HG02623 (cell line): ENCODE data around the gene BMPR1A.
"Not testable (repeated sequence)": the region's sequence is repeated elsewhere in the genome, so short reads cannot be mapped to it uniquely, and the experiment has no call there.

Source experiments
- ATAC-seq: cut with Tn5 transposase; IDR thresholded peaks from one replicate; pipeline ENCODE4 v1.9.1; 2021; ENCODE audit warnings: moderate library complexity; ENCODE audit not compliant: unreplicated experiment

The BMPR1A gene

DNA sequence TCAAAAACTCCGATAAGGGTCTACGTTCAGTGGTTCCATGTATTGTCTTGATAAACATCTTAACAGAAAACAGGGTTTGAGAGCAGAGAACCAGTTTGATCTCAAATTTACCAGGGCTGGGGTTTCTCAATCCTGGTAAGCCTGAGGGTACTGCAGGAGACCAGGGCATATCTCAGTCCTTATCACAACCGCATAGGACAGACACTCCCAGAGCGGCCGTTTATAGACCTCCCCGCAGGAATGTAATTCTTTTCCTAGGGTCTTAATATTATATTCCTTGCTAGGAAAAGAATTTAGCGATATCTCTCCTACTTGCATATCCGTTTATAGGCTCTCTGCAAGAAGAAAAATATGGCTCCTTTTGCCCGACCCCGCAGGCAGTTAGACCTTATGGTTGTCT, 196.3 kb downstream of the BMPR1A start:
- not testable (repeated sequence) for ATAC-seq

DNA sequence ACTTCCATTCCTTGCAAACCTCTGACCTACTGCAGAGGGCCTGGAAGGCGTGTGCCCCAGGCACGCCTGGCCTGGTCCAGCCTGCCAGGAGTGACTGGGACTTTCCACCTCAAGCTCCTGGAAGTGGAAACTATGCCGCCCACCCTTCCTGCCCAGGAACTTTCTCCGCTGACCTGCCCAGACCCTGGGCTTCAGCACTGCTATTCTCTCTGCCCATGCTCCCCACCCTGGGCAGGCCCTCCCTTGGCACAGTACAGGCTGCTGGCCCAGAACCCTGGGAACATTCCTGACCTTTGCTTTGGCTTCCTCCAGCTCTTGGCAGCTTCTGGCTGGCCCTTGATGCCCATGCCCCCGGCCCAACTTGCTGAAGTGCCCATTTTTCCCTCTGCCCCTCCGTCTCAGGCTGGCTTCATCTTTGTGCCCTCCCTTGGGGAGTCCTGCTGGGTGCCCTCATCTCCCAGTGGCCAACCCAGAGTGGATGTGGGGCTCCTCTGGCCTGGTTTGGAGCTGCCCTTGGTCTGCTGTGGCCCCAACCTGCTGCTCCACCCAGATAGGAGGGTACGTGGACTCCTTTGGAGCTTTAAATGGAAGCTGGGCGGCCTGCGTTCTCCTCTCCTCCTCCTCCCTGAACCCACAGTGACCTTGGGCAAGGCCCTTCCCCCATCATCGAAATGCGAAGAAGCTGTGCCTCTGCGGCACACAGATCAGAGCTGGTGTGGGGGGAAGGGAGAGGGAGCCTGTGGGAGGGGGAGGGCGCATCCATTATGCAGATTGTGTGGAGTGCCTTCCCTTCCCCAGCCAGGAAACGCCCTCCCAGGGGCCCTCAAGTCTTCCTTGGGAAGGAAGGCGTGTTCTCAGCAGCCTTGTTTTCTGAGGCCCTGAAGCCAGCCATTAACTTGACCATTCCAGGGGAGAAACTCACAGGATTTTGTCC, 197.6 kb downstream of the BMPR1A start:
- ATAC-seq = no peak

DNA sequence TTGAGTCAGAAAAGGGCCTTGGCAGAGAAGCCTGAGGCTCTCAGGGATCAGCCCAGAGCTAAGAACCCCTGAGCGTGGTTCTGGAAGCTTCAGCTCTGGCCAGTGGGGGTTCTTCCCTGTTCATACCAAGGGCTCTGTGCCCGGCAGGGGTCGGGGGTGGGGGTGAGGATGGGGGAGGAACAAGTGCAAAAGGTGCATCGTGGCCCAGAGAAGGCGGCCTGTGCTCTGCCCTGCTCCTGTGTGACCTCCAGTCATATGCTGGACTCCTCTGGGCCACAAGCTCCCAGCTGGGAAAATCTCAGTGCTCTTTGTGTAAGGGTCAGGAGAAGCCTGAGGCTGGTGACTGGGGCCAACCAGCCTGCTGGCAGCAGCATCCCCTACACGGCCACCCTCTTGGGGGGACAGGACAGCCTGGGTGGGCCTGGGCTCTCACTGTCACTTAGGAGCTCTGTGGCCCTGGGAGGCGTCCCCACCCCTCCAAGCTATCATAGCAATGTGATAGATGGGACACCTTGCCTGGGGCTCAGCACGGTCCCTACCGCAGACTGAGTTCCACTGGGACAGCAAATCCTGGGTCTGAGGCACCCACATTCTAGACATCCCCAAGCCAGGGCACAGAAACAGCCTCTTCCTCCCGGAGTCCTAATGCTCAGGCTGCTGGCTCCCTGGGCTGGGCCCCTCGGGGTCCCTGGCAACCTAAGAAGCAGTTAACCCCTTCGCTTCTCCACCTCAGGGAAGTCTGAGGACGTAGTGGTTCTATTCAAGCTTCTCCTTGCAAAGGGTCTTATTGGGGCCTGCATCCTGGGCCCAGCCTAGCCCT, 198.5 kb downstream of the BMPR1A start:
- no peak for ATAC-seq

DNA sequence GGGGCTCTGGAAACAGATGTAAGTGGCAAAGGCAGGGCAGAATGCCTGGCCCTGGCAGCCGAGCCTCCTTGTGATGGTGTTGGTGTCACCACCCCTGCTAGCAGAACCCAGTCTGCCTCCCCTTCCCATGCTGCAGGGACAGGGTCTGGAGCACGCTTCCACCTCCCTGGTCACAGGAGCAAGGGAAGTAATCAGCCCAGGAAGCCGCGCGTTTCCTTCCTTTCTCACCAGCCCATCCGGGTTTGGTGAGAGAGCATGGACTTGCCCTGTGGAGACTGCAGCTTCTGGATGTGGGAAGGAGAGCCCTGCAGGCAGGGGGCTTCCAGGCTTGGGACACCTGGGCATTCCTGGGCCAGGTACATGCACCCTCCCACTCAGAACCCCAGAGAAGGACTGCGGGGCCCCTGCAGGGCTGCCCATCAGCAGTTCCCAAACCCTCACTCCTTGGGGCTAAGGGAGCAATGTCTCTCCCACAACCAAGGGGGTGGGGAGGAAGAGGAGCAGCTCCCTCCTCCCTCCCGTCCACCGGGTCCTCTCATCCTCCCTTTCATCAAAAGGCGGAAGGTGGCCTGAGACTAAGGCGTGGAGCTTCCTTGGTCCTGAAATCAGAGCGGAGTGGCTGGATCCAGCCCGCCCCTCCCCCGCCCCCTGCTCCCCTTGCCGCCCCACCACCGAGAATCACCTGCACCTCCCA, 199.2 kb downstream of the BMPR1A start:
- no peak for ATAC-seq

DNA sequence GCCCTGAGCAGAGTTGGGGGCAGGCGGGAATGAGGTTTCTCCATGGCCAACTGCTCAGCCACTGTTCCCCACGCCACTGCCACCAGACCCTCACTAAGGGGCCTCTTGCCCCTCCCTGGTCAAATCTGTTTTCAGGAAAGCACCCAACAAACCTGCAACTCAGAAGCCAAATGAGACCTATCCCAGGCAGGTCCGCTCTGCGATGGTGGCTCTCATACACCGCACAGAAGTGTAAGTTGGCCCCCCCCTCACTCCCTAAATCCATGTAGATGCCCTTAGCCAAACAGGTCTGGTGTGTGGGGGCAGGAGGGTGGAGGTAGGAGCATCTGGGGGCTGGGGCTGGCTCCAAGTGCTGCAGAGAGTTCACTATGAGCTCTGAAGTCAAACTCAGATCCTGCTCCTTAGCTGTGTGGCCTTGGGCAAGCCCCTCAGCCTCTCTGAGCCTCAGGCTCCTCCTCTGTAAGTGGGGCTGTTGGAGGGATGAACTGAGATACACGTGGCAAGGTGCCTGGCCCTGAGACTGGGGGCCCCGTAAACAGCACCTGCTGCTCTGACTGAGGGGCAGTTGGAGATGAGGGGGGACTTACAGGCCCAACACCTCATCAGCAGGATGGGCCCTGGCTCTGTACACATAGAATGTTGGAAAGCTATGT, 199.9 kb downstream of the BMPR1A start:
- no peak for ATAC-seq

DNA sequence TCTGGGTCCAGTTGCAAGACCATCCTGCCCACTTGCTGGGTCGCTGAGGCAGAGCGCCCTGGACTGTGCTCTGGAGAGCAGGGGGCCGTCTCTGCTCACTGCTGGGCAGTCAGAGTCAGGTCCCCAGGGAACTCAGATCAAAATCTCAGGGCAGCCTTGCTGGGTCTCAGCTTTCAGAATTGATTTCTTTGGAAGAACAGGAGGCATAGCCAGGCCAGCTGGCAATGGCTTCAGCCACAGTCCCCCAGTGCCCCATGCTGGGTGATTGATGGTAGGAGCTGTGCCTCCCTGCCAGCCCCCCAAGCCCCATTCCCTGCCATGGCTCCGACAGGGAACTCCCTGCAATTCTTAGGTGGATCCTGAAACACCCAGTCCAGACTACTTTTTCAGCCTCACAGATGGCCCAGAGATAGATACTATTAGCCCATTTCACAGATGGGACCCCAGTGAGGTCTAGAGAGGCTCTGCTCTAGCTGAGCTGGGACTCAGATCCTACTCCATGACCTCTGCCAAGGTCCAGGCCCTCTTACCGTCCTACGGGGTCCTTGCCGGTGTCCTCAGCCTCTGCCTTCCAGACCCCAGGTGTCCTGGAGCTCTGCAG, 200.5 kb downstream of the BMPR1A start:
- no peak for ATAC-seq

DNA sequence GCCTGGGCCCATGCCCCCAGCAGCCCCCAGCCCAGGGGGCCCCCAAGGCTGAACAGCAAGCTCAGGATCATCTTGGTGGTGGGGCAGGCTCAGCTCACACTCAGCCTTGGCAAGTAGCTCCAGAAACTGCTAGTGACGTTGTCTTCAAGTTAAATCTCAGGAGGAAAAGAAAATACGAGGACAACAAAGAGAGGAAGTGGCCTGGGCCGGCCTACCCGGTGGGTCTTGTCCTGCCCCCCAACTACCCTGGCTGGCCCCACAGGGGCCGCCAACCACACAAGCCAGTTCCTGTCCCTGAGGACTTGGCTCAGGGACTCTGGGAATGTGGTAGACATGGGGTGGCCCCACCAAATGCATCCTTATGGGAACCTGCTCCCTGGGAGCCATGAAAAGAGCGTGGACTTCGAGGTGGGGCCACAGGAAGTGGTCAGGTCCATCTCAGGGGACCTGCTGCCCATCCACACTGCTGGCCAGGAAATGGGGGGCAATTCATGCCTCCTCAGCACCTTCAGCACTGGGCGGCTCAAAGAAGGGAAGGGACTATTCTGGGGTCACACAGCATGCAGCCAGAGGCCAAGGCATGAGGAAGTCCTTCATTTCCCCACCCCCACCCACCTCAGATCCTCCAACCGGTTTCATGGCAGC, 201.2 kb downstream of the BMPR1A start, which contains the start of gene MMRN2:
TSS of gene MMRN2 (minus strand) at position 145 of the 645 bp plus-strand sequence. CDS start at position 71, 74 bp downstream.
- ATAC-seq = no peak

DNA sequence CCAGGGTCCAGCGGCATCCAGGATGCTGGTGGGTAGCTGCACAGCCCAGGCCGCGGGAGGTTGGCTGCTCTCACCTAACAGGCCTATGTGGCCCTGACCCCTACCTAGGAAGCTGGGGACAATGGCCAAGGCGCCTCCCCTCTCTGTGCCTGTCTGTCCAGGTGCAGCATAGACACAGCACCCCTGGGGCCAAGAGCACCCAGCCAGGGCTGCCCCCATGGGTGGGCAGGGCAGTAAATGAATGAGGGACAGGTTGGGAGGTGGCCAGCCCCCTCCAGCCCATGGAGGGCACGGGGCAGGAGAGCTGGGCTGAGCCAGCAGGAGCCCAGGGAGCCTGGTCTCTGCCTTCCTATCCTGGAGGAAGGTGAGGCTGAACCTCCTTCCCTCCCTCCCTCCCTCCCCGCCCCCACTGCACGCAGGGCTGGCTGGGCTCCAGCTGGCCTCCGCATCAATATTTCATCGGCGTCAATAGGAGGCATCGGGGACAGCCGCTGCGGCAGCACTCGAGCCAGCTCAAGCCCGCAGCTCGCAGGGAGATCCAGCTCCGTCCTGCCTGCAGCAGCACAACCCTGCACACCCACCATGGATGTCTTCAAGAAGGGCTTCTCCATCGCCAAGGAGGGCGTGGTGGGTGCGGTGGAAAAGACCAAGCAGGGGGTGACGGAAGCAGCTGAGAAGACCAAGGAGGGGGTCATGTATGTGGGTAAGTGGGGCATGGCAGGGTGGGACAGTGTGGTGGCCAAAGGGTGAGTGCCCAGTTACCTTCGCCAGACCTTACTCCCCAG, 201.9 kb downstream of the BMPR1A start, which contains the start of gene SNCG:
TSS of gene SNCG (plus strand) at position 484 of the 785 bp plus-strand sequence. CDS start at position 583, 99 bp downstream.
- no peak for ATAC-seq

DNA sequence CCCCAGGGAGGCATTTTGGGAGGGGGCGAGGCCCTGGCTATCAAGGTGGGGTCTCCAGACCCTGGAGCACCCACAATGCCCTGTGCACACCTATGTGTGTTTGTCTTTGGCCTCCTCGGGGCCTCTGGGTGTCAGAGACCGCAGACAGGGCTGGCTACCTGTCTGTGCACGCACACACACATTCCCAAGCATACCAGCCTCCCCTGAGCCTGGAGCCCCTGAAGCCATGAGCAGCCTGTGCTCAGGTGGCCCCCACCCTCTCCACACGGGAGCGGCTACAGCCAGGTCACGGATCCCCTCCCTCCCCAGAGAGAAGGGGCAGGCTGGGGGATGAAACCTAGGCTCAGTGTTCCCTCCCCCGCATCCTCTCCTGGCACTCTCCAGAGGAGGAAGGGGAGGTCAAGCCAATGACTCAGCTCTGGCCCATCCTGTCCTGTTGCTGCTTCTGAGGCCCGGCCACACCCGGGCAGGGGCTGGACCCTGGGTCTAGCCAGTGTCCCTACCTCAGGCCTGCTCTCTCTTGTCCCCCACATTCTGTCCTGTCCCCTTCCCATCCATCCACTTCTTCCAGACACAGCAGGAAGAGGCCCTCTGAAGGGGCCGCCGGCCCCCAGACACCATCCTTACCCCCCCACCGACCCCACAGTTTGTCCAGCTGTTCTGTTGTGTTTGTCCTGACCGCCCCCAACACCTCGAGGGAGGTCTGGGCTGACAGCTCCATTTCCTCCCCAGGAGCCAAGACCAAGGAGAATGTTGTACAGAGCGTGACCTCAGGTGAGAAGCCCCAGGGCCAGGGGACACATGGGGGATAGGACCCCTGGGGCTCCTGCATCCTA, 202.7 kb downstream of the BMPR1A start:
- no peak for ATAC-seq

DNA sequence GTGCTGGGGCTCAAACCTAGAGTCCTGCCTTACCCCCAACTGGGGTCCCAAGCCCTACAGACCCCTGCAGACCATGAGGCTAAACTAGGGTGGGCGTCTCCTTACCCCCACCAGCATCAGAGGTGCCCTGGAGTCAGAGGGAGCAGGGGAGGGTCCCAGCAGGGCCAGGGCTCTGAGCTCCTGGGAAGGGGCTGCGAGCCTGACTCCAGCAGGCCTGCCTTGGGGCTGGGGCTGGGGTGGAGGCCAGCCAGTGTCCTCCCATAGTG, 203.3 kb downstream of the BMPR1A start:
- no peak for ATAC-seq

DNA sequence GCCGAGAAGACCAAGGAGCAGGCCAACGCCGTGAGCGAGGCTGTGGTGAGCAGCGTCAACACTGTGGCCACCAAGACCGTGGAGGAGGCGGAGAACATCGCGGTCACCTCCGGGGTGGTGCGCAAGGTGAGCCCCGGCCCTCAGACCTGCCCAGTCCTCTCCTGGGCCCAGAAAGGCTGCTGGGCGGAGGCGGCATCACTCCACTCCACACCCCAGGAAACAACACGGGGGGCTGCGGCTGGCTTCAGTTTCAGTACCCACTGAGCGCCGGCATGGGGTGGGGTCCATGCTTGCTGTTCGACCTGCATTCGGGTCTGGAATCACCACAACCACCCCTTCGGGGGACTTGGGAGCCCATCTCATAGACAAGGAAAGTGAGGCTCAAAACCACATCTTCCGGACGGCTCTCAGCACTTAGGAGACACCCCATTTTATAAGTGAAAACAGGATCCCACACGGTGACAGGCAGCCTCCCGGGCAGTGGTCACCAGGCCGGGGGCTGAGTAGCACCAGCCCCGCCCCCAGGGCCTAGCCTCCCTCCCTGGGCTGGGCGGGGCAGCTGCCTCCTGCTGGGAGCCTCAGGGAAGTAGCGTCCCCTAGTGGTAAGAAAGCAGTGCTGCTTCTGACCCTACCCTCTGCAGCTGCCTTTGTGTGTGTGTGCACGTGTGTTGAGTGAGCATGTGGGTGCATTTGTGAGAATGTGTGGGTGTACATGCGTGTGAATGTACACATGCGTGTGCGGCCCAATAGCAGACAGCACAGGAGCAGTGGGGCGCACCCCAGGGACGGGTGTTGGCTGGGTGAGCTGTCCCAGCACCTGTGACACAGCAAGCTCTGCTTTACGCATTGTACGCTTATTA, 203.8 kb downstream of the BMPR1A start:
- peak; percentile 70 for ATAC-seq

DNA sequence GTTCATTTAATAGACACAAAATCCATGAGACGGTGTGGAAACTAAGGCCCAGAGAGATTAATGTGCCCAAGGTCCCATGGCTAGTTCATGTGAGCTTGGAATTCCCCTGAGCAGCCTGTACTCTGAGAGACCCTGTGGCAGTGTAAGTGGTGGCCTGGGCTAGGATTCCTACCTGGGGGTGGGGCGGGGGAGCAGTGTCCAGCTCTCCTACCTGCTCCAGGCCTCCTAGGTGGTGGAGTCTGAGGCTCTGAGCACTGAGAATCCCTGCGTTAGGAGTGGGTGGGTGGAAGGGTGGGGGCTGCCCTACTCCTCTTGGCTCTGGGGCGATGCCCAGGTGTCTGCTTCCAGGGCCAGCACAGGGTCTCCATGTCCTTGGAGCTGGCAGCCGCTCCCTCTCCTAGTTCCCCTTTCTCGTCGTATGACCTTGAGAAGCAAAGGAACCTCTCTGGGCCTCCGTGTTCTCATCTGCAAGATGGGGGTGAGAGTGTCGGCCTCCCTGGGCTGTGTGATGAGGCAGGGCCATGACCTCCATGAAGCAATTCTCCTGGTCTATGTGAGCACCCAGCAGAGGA, 204.5 kb downstream of the BMPR1A start:
- no peak for ATAC-seq

DNA sequence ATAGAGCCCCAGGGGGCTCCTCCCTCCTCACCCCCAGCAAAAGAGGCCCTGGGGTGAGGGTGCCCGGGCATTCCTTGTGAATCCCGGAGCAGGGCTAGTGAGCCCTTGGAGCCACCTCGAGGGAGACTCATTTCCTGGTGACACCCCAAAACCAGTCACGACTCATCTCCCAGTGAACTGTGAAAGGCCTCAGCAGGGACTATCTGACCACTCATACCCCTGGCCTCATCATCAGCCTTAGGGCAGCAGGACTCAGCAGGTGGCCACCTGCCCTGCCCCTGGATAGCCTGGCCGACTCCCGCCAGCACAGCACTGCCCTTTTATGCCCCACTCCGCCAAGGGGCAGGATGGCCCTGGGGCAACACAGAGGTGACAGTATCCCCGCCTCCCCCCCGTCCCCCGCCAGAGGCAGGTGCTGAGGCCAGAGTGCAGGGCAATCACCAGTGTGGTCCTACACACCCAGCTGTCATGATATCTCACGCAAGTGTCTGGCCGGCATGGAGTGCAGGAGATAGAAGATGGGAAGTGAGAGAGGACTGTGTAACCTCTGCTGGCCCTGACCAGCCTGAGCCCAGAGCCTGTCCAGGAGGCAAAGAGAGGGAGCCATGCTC, 205.2 kb downstream of the BMPR1A start:
- ATAC-seq = no peak

DNA sequence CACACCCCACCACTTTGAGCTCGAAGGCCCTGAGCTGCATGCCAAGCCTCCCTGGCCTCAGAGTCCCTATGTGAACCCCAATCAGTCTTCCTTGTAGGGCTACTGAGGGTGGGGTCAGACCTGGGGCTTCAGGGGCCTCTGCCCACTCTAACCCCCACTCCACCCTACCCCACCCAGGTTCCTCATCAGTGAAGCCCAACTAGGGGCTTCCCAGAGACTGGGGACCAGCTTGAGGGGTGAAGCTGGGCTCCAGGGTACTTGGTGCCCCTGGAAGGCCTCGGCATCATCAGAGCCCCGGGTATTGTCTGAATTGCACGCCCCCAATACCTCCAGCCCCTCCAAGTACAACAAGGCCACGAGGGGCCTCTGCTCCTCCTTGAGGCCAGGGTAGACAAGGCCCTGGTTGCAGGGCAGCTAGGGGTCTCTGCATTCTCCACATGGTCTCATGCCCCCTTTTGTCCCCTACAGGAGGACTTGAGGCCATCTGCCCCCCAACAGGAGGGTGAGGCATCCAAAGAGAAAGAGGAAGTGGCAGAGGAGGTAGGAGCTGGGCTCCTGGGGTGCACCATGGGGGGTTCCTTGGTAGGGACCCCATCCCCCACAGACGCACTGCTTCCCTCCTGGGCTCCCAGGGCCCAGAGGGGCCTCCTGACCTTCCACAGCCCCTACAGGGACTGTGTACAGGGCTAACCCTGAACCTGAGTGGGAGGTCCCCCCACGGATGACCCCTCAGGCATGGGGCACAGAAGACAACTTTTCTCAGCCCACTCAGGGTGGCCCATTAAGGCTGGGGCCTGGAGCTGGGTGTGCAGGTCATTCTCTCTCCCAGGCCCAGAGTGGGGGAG, 205.9 kb downstream of the BMPR1A start:
- ATAC-seq = no peak

DNA sequence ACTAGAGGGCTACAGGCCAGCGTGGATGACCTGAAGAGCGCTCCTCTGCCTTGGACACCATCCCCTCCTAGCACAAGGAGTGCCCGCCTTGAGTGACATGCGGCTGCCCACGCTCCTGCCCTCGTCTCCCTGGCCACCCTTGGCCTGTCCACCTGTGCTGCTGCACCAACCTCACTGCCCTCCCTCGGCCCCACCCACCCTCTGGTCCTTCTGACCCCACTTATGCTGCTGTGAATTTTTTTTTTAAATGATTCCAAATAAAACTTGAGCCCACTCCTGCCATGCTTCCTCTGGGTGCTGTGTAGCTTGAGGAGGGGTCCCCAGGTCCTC, 206.5 kb downstream of the BMPR1A start:
- ATAC-seq = no peak
